Mucosa of rectum (tissue), 2 donors: ENCODE results near the gene DCDC2C.
"Not testable (repeated sequence)": the region's sequence is repeated elsewhere in the genome, so short reads cannot be mapped to it uniquely, and the experiment has no call there.

Source experiments
- H3K27ac ChIP-seq, 2 donors: one replicate each; pipeline ENCODE4 v1.7.0; 2013; ENCODE audit warnings: inconsistent platforms in 2 of 2, low read depth in 2 of 2, low read length in 2 of 2
- H3K27me3 ChIP-seq, 2 donors: one replicate each; pipeline ENCODE4 v1.7.0; 2013; ENCODE audit warnings: low read length in 2 of 2; ENCODE audit not compliant: control insufficient read depth in 2 of 2, insufficient read depth in 2 of 2
- H3K36me3 ChIP-seq, 2 donors: one replicate each; pipeline ENCODE4 v1.7.0; 2013; ENCODE audit warnings: low read length in 2 of 2; ENCODE audit not compliant: control insufficient read depth in 2 of 2, insufficient read depth in 2 of 2
- H3K4me1 ChIP-seq, 2 donors: one replicate each; pipeline ENCODE4 v1.7.0; 2013; ENCODE audit warnings: low read length in 2 of 2, mild to moderate bottlenecking in 1 of 2; ENCODE audit not compliant: control insufficient read depth in 2 of 2, insufficient read depth in 2 of 2
- H3K4me3 ChIP-seq, 2 donors: one replicate each; pipeline ENCODE4 v1.7.0; 2013; ENCODE audit warnings: low read length in 2 of 2
- H3K9ac ChIP-seq, 2 donors: one replicate each; pipeline ENCODE4 v1.7.0; 2013; ENCODE audit warnings: low read length in 2 of 2, low read depth in 1 of 2, mild to moderate bottlenecking in 1 of 2
- H3K9me3 ChIP-seq, 2 donors: one replicate each; pipeline ENCODE4 v1.7.0; 2013; ENCODE audit warnings: low read length in 2 of 2; ENCODE audit not compliant: control insufficient read depth in 2 of 2
- donor health status: healthy.
- donor health status: Normal muscosa, but diverticular disease.

DCDC2C gene

GRCh38 chr2:3806730-3807129 lies 103.4 kb downstream of the DCDC2C start:
- Histone ChIP-seq H3K4me3 (no peak overlapping the region), H3K4me1 (no peaks in the 10 kb centered on the region)

DNA sequence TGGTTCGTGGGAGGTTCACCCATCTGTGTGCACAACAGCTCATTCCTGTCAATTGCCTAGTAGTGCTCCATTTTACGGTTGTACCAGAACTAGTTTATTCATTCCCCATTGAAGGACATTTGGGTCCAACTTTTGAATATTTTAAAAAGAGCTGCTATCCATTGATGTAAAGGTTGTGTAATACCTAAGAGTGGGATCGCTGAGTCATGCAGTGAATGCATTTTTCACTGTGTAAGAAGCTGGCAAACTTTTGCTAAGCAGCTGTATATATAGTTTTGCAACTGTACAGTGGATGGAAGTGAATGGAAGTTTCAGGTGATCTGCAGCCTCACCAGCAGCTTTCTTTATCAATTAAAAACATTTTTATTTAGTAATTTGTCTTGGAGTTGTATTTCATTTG lies 104.5 kb downstream of the DCDC2C start:
- no peak overlapping the region for H3K27ac ChIP-seq
- no peak overlapping the region for H3K9ac ChIP-seq
- H3K9me3 ChIP-seq, result no peaks in the 10 kb centered on the region
- no peaks in the 10 kb centered on the region for H3K27me3 ChIP-seq
- no peak overlapping the region for H3K4me3 ChIP-seq
- no peaks in the 10 kb centered on the region for H3K36me3 ChIP-seq
- no peaks in the 10 kb centered on the region for H3K4me1 ChIP-seq

More at GRCh38 chr2:3806730-3807129, 103.4 kb downstream of the DCDC2C start:
- Histone ChIP-seq H3K9ac (no peak overlapping the region), H3K27me3 (no peaks in the 10 kb centered on the region), H3K9me3 (no peaks in the 10 kb centered on the region), H3K27ac (no peak overlapping the region), H3K36me3 (no peaks in the 10 kb centered on the region)

- H3K27ac ChIP-seq, result no peak overlapping the region
- no peaks in the 10 kb centered on the region for H3K4me1 ChIP-seq
- peaks cover 0 to 4% of the 10 kb centered on the region in 2 donors for H3K9me3 ChIP-seq
- H3K9ac ChIP-seq, result no peak overlapping the region
- no peaks in the 10 kb centered on the region for H3K36me3 ChIP-seq
- no peaks in the 10 kb centered on the region for H3K27me3 ChIP-seq
- no peak overlapping the region for H3K4me3 ChIP-seq
Observed at GRCh38 chr2:3814706-3815245, 111.4 kb downstream of the DCDC2C start.

DNA sequence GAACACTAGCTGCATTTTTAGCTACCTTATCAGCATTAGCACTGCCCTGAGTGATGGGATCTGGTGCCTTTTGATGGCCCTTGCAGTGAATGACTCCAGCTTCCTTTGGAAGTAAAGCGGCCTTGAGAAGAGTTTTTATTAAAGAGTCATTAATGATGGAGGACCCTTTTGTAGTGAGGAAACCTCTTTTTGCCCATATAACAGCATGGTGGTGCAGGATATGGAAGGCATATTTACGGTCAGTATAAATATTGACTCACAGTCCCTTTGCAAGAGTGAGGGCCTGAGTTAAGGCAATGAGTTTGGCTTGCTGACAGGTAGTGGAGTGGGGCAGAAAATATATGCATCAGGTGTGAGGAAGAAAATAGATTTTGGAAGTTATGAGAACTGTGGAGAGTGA lies 113.8 kb downstream of the DCDC2C start:
- H3K9ac ChIP-seq, H3K27ac ChIP-seq, H3K27me3 ChIP-seq, H3K36me3 ChIP-seq, H3K9me3 ChIP-seq, H3K4me3 ChIP-seq, H3K4me1 ChIP-seq: not testable (repeated sequence)

DNA sequence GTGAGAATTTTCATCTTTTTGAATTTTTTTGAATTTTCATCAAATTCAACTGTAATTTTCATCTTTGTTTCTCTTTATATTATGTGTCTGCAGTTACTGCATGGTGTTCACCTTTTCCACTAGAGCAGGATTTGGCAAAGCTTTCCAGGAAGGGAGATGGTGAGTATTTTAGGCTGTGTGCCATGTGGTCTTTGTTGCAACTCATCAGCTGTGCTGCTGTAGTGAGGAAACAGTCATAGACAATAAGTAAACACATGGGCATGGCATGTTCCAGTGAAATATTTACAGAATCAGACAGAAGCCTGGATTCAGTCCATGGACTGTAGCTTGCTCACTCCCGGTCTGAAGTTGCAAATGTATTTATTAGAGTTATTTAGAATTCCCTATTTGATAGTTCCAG lies 120.4 kb downstream of the DCDC2C start:
- Histone ChIP-seq H3K4me3 (no peak overlapping the region), H3K27me3 (no peaks in the 10 kb centered on the region), H3K9me3 (peaks cover 0 to 4% of the 10 kb centered on the region in 2 donors), H3K27ac (no peak overlapping the region), H3K9ac (no peak overlapping the region), H3K36me3 (no peaks in the 10 kb centered on the region), H3K4me1 (no peaks in the 10 kb centered on the region)

DNA sequence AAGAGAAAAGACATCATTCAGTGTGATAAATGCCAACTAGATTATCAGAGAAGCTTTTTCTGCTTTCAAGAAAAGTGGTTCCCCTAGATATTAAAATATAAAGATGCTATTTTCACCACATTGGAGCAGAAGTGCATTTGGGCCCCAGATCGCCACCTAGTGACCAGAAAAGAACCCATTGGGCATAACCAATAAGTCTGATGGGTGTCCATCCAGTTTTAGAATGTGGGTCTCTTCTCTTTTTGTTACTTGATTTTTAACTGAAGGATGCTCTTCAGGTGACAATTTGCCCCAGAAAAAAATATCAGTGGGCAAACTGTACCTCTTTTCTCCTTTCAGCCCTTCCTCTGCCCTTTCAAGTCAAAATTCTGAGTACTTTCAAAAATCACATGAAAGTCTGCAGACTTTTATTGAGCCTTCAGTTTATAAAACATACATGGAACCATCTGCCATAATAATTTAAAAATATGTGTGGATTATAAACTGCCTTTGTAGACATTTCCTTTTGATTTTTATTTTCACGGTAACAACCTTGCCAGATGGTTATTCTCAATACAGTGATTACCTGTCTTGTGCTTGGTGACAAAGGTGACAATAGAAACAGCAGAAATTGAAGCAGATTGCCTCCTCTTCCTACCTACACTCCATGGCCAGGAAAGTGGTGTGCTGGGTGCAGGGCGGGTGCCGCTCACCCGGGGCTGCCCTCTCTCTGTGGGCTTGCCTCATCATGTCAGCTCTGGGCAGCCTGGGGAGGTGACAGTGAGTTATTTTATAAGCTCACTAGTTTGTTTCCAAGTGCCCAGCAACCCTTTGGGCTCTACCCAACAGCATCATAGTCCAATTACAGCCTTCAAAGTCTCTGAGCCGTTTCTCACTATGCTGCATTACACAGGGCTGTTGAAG lies 124.5 kb downstream of the DCDC2C start:
- Histone ChIP-seq H3K9me3 (peaks cover 0 to 4% of the 10 kb centered on the region in 2 donors), H3K36me3 (no peaks in the 10 kb centered on the region), H3K9ac (no peak overlapping the region), H3K27ac (no peak overlapping the region), H3K27me3 (no peaks in the 10 kb centered on the region), H3K4me3 (no peak overlapping the region), H3K4me1 (no peaks in the 10 kb centered on the region)

- Histone ChIP-seq H3K27me3 (no peaks in the 10 kb centered on the region), H3K9ac (no peak overlapping the region), H3K4me1 (no peaks in the 10 kb centered on the region), H3K27ac (no peak overlapping the region), H3K36me3 (no peaks in the 10 kb centered on the region), H3K4me3 (no peak overlapping the region), H3K9me3 (no peaks in the 10 kb centered on the region)
Observed at GRCh38 chr2:3830796-3831195, 127.4 kb downstream of the DCDC2C start.

- H3K36me3 ChIP-seq, result no peaks in the 10 kb centered on the region
- H3K9me3 ChIP-seq, result no peaks in the 10 kb centered on the region
- H3K27ac ChIP-seq, result no peak overlapping the region
- no peaks in the 10 kb centered on the region for H3K27me3 ChIP-seq
- H3K9ac ChIP-seq, result no peak overlapping the region
- no peak overlapping the region for H3K4me3 ChIP-seq
- no peaks in the 10 kb centered on the region for H3K4me1 ChIP-seq
Observed at GRCh38 chr2:3837086-3837485, 133.7 kb downstream of the DCDC2C start.

- Histone ChIP-seq H3K4me3 (no peak overlapping the region), H3K4me1 (no peaks in the 10 kb centered on the region), H3K9ac (no peak overlapping the region), H3K27ac (no peak overlapping the region), H3K9me3 (peaks cover 0 to 1% of the 10 kb centered on the region in 2 donors), H3K36me3 (no peaks in the 10 kb centered on the region), H3K27me3 (no peaks in the 10 kb centered on the region)
Observed at GRCh38 chr2:3838348-3838747, 135.0 kb downstream of the DCDC2C start.

DNA sequence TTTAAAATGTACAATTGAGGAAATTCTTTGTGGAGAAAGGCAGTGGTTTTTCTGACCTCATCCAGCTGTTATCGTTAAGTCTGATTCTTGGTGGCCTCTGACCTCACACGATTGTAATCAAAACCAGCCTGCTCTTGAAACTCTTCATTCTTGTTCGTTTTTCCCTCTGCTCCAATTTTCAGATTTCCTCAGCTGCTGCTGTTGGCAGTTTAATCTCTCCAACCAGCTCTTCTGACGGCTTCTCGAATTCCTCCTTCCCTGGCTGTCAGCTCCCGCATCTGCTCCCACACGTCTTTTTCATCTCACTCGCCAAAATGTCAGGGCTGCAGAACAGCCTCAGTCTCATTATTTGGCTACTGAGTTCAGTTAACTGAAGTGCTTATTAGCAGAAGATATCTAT lies 136.1 kb downstream of the DCDC2C start:
- no peak overlapping the region for H3K4me3 ChIP-seq
- H3K27me3 ChIP-seq, result no peaks in the 10 kb centered on the region
- H3K36me3 ChIP-seq, result no peaks in the 10 kb centered on the region
- no peak overlapping the region for H3K9ac ChIP-seq
- no peaks in the 10 kb centered on the region for H3K4me1 ChIP-seq
- no peak overlapping the region for H3K27ac ChIP-seq
- H3K9me3 ChIP-seq, result peaks cover 0 to 2% of the 10 kb centered on the region in 2 donors
